Measurements from ENCODE around the gene SELP.

GRCh38 chr1:169601096-169601881, 28.6 kb downstream of the SELP start:
- TF ChIP-seq CTCF (IDR thresholded peaks at IDR 0.05; ENCODE audit: insufficient read depth, low read length, poor library complexity, severe bottlenecking) = peak; percentile 12
- TF ChIP-seq EZH2phosphoT487 (conservative IDR thresholded peaks at IDR 0.05; ENCODE audit: low read length) = no peak

Data from SU-DHL-6 (cell line).